H1 (cell line): ENCODE data around the gene TP63.

Source experiments
- CREB1 ChIP-seq: IDR thresholded peaks from 2 replicates; pipeline ENCODE4 v1.6.1; 2012; ENCODE audit warnings: inconsistent platforms
- CTCF ChIP-seq, 3 experiments: IDR thresholded peaks; 1 replicate in 2 of 3; 2 replicates in 1 of 3; pipeline versions ENCODE4 v1.5.1 to v1.6.1; 2011; ENCODE audit warnings: low read length in 3 of 3, mild to moderate bottlenecking in 3 of 3, inconsistent platforms in 2 of 3, low read depth in 1 of 3, moderate library complexity in 1 of 3; ENCODE audit not compliant: insufficient read depth in 1 of 3; ENCODE audit errors: control extremely low read depth in 1 of 3
- NRF1 ChIP-seq: IDR thresholded peaks from 2 replicates; pipeline ENCODE4 v1.6.1; 2011; ENCODE audit warnings: mild to moderate bottlenecking, low read depth, low read length, improper control_type of control experiment
- SRF ChIP-seq: IDR thresholded peaks from 2 replicates; pipeline ENCODE4 v1.6.1; 2011; ENCODE audit warnings: mild to moderate bottlenecking, low read depth, low read length, moderate library complexity

GRCh38 chr3:189588475-189589178 is 42.6 kb upstream of the TP63 start:
- TF ChIP-seq CTCF (IDR thresholded peaks at IDR 0.05; ENCODE audit: control extremely low read depth in 1 of 3, insufficient read depth in 1 of 3, low read depth in 1 of 3, low read length in 3 of 3) (no peak), CREB1 (no peak), SRF (no peak), NRF1 (no peak)
